Hepatocyte (in vitro differentiated cells): ENCODE measurements around the gene GIPC3.

ENCODE experiments used
- CTCF ChIP-seq: fragments of 200-600 bp; sonication (generic); IDR thresholded peaks from 2 replicates; pipeline ENCODE4 v1.5.1; 2016; ENCODE audit warnings: antibody characterized with exemption, mild to moderate bottlenecking; ENCODE audit not compliant: poor library complexity
- EZH2 ChIP-seq: fragments of 200-600 bp; sonication (generic); IDR thresholded peaks from 2 replicates; pipeline ENCODE4 v1.6.1; 2016; ENCODE audit warnings: antibody characterized with exemption, mild to moderate bottlenecking, borderline replicate concordance
- EZH2phosphoT487 ChIP-seq: fragments of 200-600 bp; sonication (generic); IDR thresholded peaks from one replicate; pipeline ENCODE4 v1.6.1; 2018; ENCODE audit warnings: antibody characterized with exemption, mild to moderate bottlenecking, low read depth, moderate library complexity; ENCODE audit not compliant: unreplicated experiment, severe bottlenecking

GRCh38 chr19:3621689-3622088 is 36.4 kb downstream of the GIPC3 start:
- TF ChIP-seq CTCF, result no peak
- no peak for TF ChIP-seq EZH2
- TF ChIP-seq EZH2phosphoT487, result no peak
